ENCODE results near the gene SPO11.

The SPO11 gene

GRCh38 chr20:57387463-57387862, 57.9 kb downstream of the SPO11 start:
- no peak overlapping the region for H2AFZ ChIP-seq (ENCODE audit: low read length)

GRCh38 chr20:57387945-57388371, 58.4 kb downstream of the SPO11 start:
- H4K20me1 ChIP-seq (ENCODE audit: insufficient read depth, low read length, poor library complexity, severe bottlenecking) = peaks cover 13% of the 10 kb centered on the region
- no peaks in the 10 kb centered on the region for H3K27me3 ChIP-seq (ENCODE audit: insufficient read depth, low read length, poor library complexity, severe bottlenecking)
- H3K9me2 ChIP-seq (replicated peaks; ENCODE audit: low read depth, low read length) = no peaks in the 10 kb centered on the region
- no peak overlapping the region for H3K9ac ChIP-seq (ENCODE audit: low read depth, low read length, poor library complexity, severe bottlenecking)
- peaks cover 24% of the 10 kb centered on the region for H3K4me1 ChIP-seq (ENCODE audit: insufficient read depth, low read length, poor library complexity, severe bottlenecking)
- TF ChIP-seq, protein P1, sequence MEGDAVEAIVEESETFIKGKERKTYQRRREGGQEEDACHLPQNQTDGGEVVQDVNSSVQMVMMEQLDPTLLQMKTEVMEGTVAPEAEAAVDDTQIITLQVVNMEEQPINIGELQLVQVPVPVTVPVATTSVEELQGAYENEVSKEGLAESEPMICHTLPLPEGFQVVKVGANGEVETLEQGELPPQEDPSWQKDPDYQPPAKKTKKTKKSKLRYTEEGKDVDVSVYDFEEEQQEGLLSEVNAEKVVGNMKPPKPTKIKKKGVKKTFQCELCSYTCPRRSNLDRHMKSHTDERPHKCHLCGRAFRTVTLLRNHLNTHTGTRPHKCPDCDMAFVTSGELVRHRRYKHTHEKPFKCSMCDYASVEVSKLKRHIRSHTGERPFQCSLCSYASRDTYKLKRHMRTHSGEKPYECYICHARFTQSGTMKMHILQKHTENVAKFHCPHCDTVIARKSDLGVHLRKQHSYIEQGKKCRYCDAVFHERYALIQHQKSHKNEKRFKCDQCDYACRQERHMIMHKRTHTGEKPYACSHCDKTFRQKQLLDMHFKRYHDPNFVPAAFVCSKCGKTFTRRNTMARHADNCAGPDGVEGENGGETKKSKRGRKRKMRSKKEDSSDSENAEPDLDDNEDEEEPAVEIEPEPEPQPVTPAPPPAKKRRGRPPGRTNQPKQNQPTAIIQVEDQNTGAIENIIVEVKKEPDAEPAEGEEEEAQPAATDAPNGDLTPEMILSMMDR (conservative IDR thresholded peaks at IDR 0.05; ENCODE audit: low read length) = no peak
- TF ChIP-seq EZH2phosphoT487 (IDR thresholded peaks at IDR 0.05; ENCODE audit: borderline replicate concordance) = no peak
- no peak overlapping the region for H2AFZ ChIP-seq (ENCODE audit: low read length)
- no peak overlapping the region for H3K4me2 ChIP-seq (ENCODE audit: low read depth, low read length, poor library complexity, severe bottlenecking)
- peaks cover 15% of the 10 kb centered on the region for H3K79me2 ChIP-seq (ENCODE audit: insufficient read depth, low read length)
- H3K9me3 ChIP-seq (ENCODE audit: insufficient read depth, low read depth, low read length) = no peaks in the 10 kb centered on the region
- no peaks in the 10 kb centered on the region for H3F3A ChIP-seq (ENCODE audit: low read depth)
- no peaks in the 10 kb centered on the region; the same call in 1 of the 2 replicates for H3K36me3 ChIP-seq (ENCODE audit: insufficient read depth, low read length)
- H3K4me3 ChIP-seq (ENCODE audit: low read length, poor library complexity, severe bottlenecking) = no peak overlapping the region

More at GRCh38 chr20:57387463-57387862, 57.9 kb downstream of the SPO11 start:
- Histone ChIP-seq H3F3A (ENCODE audit: low read depth) (no peaks in the 10 kb centered on the region), H3K9me2 (replicated peaks; ENCODE audit: low read depth, low read length) (no peaks in the 10 kb centered on the region), H3K4me1 (ENCODE audit: insufficient read depth, low read length, poor library complexity, severe bottlenecking) (peaks cover 21% of the 10 kb centered on the region), H4K20me1 (ENCODE audit: insufficient read depth, low read length, poor library complexity, severe bottlenecking) (peaks cover 8% of the 10 kb centered on the region), H3K4me3 (ENCODE audit: low read length, poor library complexity, severe bottlenecking) (no peak overlapping the region), H3K27me3 (ENCODE audit: insufficient read depth, low read length, poor library complexity, severe bottlenecking) (no peaks in the 10 kb centered on the region), H3K9ac (ENCODE audit: low read depth, low read length, poor library complexity, severe bottlenecking) (no peak overlapping the region), H3K9me3 (ENCODE audit: insufficient read depth, low read depth, low read length) (no peaks in the 10 kb centered on the region), H3K4me2 (ENCODE audit: low read depth, low read length, poor library complexity, severe bottlenecking) (no peak overlapping the region), H3K79me2 (ENCODE audit: insufficient read depth, low read length) (peaks cover 10% of the 10 kb centered on the region), H3K36me3 (ENCODE audit: insufficient read depth, low read length) (no peaks in the 10 kb centered on the region; the same call in 1 of the 2 replicates)
- TF ChIP-seq EZH2phosphoT487 (IDR thresholded peaks at IDR 0.05; ENCODE audit: borderline replicate concordance) = no peak
- TF ChIP-seq, protein P1 (conservative IDR thresholded peaks at IDR 0.05; ENCODE audit: low read length) = no peak

DNA sequence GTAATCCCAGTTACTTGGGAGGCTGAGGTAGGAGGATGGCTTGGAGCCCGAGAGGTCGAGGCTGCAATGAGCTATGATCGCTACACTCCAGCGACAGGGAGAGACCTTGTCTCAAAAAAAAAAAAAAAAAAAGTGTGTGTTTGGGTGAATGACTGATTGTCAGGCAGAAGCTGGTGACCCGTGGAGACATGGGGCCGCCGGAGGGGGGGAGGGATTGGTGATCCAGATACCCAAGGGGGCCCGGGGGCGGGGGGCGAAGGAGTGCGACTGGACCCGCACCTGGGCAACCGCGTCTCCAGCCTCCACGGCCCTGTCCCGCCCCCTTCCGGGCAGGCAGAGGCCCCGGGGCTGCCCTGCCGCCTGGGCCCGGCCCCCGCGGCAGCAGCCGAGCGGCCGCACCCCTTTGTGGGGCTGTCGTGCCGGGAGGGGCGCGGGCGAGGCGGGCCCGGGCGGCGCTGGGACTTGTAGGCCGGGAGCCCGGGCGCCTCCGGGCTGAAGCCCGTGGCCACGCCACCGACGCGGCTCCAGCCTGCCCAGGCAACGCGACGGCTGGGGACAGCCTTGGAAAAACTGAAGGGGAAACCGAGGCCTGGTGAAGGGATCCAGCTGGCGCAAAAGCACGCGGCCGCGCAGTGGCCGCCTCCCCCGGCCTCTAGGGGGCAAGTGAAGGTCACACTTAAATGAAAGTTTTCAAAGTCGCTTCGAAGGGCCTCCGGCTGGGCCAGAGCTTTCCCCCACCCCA, 59.5 kb downstream of the SPO11 start:
- Histone ChIP-seq H3K79me2 (ENCODE audit: insufficient read depth, low read length) (peaks cover 26% of the 10 kb centered on the region), H2AFZ (ENCODE audit: low read length) (peak overlapping the region; percentile 55; the same call in 1 of the 2 replicates), H3K9me3 (ENCODE audit: insufficient read depth, low read depth, low read length) (no peaks in the 10 kb centered on the region), H3F3A (ENCODE audit: low read depth) (no peaks in the 10 kb centered on the region), H3K9me2 (replicated peaks; ENCODE audit: low read depth, low read length) (no peaks in the 10 kb centered on the region), H3K4me2 (ENCODE audit: low read depth, low read length, poor library complexity, severe bottlenecking) (peak overlapping the region; percentile 89), H3K4me1 (ENCODE audit: insufficient read depth, low read length, poor library complexity, severe bottlenecking) (peaks cover 36% of the 10 kb centered on the region), H4K20me1 (ENCODE audit: insufficient read depth, low read length, poor library complexity, severe bottlenecking) (peaks cover 24% of the 10 kb centered on the region), H3K36me3 (ENCODE audit: insufficient read depth, low read length) (peaks cover 5% of the 10 kb centered on the region; the same call in 1 of the 2 replicates), H3K9ac (ENCODE audit: low read depth, low read length, poor library complexity, severe bottlenecking) (peak overlapping the region; percentile 84), H3K4me3 (ENCODE audit: low read length, poor library complexity, severe bottlenecking) (peak overlapping the region; percentile 73), H3K27me3 (ENCODE audit: insufficient read depth, low read length, poor library complexity, severe bottlenecking) (no peaks in the 10 kb centered on the region)
- no peak for TF ChIP-seq EZH2phosphoT487 (IDR thresholded peaks at IDR 0.05; ENCODE audit: borderline replicate concordance)
- TF ChIP-seq, protein P1 (conservative IDR thresholded peaks at IDR 0.05; ENCODE audit: low read length) = peak; percentile 56

Data from Loucy (cell line).